ENCODE measurements around the gene NELFE.
"Not testable (repeated sequence)": the region's sequence is repeated elsewhere in the genome, so short reads cannot be mapped to it uniquely, and the experiment has no call there.

Gene NELFE

GRCh38 chr6:31948306-31948705 is 10.5 kb downstream of the NELFE start:
- DNase-seq, result no peak

GRCh38 chr6:31947864-31948263 is 10.9 kb downstream of the NELFE start:
- no peak for DNase-seq

- no peak for DNase-seq
Observed at GRCh38 chr6:31947070-31947675, 11.6 kb downstream of the NELFE start.

- DNase-seq, result no peak
Observed at GRCh38 chr6:31946370-31946885, 12.3 kb downstream of the NELFE start.

GRCh38 chr6:31945507-31946369 is 13.0 kb downstream of the NELFE start, which contains the start of gene CFB:
Gene CFB (plus strand): TSS chr6:31946095. CDS start chr6:31946222, 127 bp downstream.
- no peak for DNase-seq

- no peak for DNase-seq
Observed at GRCh38 chr6:31945154-31945506, 13.6 kb downstream of the NELFE start.

GRCh38 chr6:31943742-31944141 is 15.0 kb downstream of the NELFE start:
- no peak for DNase-seq

GRCh38 chr6:31940256-31940664 is 18.5 kb downstream of the NELFE start:
- DNase-seq, result no peak

GRCh38 chr6:31935823-31936222 is 22.9 kb downstream of the NELFE start:
- DNase-seq, result no peak

GRCh38 chr6:31935021-31935420 is 23.8 kb downstream of the NELFE start:
- DNase-seq, result no peak

GRCh38 chr6:31933537-31933936 is 25.2 kb downstream of the NELFE start:
- DNase-seq, result no peak

GRCh38 chr6:31932137-31932536 is 26.6 kb downstream of the NELFE start:
- DNase-seq, result not testable (repeated sequence)

GRCh38 chr6:31930962-31931361 is 27.8 kb downstream of the NELFE start:
- DNase-seq, result no peak

- no peak for DNase-seq
Observed at GRCh38 chr6:31928672-31928939, 30.2 kb downstream of the NELFE start.

GRCh38 chr6:31927863-31928671 is 30.7 kb downstream of the NELFE start:
- no peak for DNase-seq

- DNase-seq, result no peak
Observed at GRCh38 chr6:31927242-31927862, 31.4 kb downstream of the NELFE start, which contains the start of gene C2. Gene C2 (plus strand): TSS chr6:31927717. CDS start chr6:31927753, 36 bp downstream.

- DNase-seq, result peak; percentile 9
Observed at GRCh38 chr6:31922942-31923341, 35.8 kb downstream of the NELFE start.

GRCh38 chr6:31920811-31921210 is 38.0 kb downstream of the NELFE start:
- DNase-seq, result no peak

- DNase-seq, result no peak
Observed at GRCh38 chr6:31919624-31920303, 39.0 kb downstream of the NELFE start.

GRCh38 chr6:31918069-31918720 is 40.6 kb downstream of the NELFE start:
- DNase-seq, result no peak

- no peak for DNase-seq
Observed at GRCh38 chr6:31915756-31916155, 43.0 kb downstream of the NELFE start.

GRCh38 chr6:31915351-31915750 is 43.4 kb downstream of the NELFE start:
- no peak for DNase-seq
